H1 (cell line): ENCODE data around the gene ITGA5. TPM values are rescaled to one million over a fixed set of nuclear protein-coding genes. Genes with fewer than 3 reads are reported as not detected.

ENCODE experiments used
- CTCF ChIA-PET: fragments of 300-600 bp; sonication (Branson Sonifier 250); formaldehyde crosslinking; loops from one replicate; lab custom pipeline; 2021; ENCODE audit not compliant: partially characterized antibody; lab: Charles Lee
- POLR2A ChIA-PET: fragments of 300-600 bp; sonication (Branson Sonifier 250); formaldehyde crosslinking; loops from one replicate; lab custom pipeline; 2021; ENCODE audit warnings: inconsistent platforms; ENCODE audit not compliant: partially characterized antibody; lab: Charles Lee
- DNase-seq, 2 experiments: peaks; one replicate each; pipeline versions ENCODE4 v3.0.0 to v3.0.0-alpha.2; 2010 to 2022; ENCODE audit warnings: low spot score in 2 of 2, low read depth in 1 of 2, mixed read lengths in 1 of 2
- FAIRE-seq: peaks from 2 replicates; lab custom pipeline; 2011; peaks lifted over from hg19 to GRCh38; lab: Jason Lieb, UNC
- H2AFZ ChIP-seq: 2 replicates; pipeline ENCODE4 v1.8.1; 2012; ENCODE audit warnings: low read length, inconsistent platforms
- H2AK5ac ChIP-seq: 2 replicates; pipeline ENCODE4 v1.6.1; 2013; ENCODE audit warnings: low read depth, low read length
- H2BK120ac ChIP-seq: replicated peaks from 2 replicates; pipeline ENCODE3; 2013; ENCODE audit warnings: low read depth, low read length, inconsistent platforms
- H2BK12ac ChIP-seq: 2 replicates; pipeline ENCODE4 v1.6.1; 2013; ENCODE audit warnings: low read depth, low read length
- H2BK15ac ChIP-seq: 2 replicates; pipeline ENCODE4 v1.6.1; 2013; ENCODE audit warnings: low read length
- H2BK20ac ChIP-seq: 2 replicates; pipeline ENCODE4 v1.6.1; 2013; ENCODE audit warnings: low read length
- H2BK5ac ChIP-seq: 2 replicates; pipeline ENCODE4 v1.6.1; 2013; ENCODE audit warnings: low read depth, low read length
- H3K14ac ChIP-seq: 2 replicates; pipeline ENCODE4 v1.6.1; 2013; ENCODE audit warnings: inconsistent platforms; ENCODE audit not compliant: insufficient read length
- H3K18ac ChIP-seq: 2 replicates; pipeline ENCODE4 v1.6.1; 2013; ENCODE audit warnings: low read length; ENCODE audit errors: extremely low read depth
- H3K23ac ChIP-seq: 2 replicates; pipeline ENCODE4 v1.6.1; 2013; ENCODE audit warnings: inconsistent platforms; ENCODE audit not compliant: insufficient read length
- H3K23me2 ChIP-seq: 2 replicates; pipeline ENCODE4 v1.6.1; 2013; ENCODE audit warnings: low read depth, low read length
- H3K27ac ChIP-seq: 2 replicates; pipeline ENCODE4 v1.6.1; 2011; ENCODE audit warnings: low read depth, low read length, inconsistent platforms
- H3K27me3 ChIP-seq, 4 experiments: replicated peaks in 1 of 4; 1 replicate in 1 of 4; 2 replicates in 3 of 4; pipeline versions ENCODE4 v1.6.1 to v1.8.1; 2011 to 2013; ENCODE audit warnings: low read length in 3 of 4, mild to moderate bottlenecking in 3 of 4, inconsistent platforms in 2 of 4, mixed read lengths in 2 of 4, moderate library complexity in 1 of 4; ENCODE audit not compliant: control insufficient read depth in 3 of 4, insufficient read depth in 3 of 4; ENCODE audit errors: extremely low read depth in 1 of 4
- H3K36me3 ChIP-seq, 4 experiments: 2 replicates each; pipeline versions ENCODE4 v1.6.1 to v1.8.1; 2011 to 2013; ENCODE audit warnings: mild to moderate bottlenecking in 4 of 4, low read length in 3 of 4, moderate library complexity in 2 of 4, control low read depth in 1 of 4, inconsistent platforms in 1 of 4; ENCODE audit not compliant: insufficient read depth in 4 of 4, control insufficient read depth in 2 of 4
- H3K4ac ChIP-seq: replicated peaks from 2 replicates; pipeline ENCODE3; 2013; ENCODE audit warnings: low read length, low read depth, mixed read lengths, inconsistent platforms; ENCODE audit not compliant: insufficient read length
- H3K4me1 ChIP-seq, 4 experiments: replicated peaks in 1 of 4; 1 replicate in 1 of 4; 2 replicates in 3 of 4; pipeline versions ENCODE4 v1.6.1 to v1.8.1; 2011 to 2013; ENCODE audit warnings: low read length in 3 of 4, inconsistent platforms in 2 of 4, mixed read lengths in 1 of 4; ENCODE audit not compliant: insufficient read depth in 4 of 4, control insufficient read depth in 3 of 4
- H3K4me2 ChIP-seq, 2 experiments: 2 replicates each; pipeline versions ENCODE4 v1.6.1 to v1.8.1; 2011 to 2013; ENCODE audit warnings: low read depth in 2 of 2, low read length in 2 of 2, control low read depth in 1 of 2, inconsistent platforms in 1 of 2, mild to moderate bottlenecking in 1 of 2; ENCODE audit not compliant: insufficient read depth in 1 of 2
- H3K4me3 ChIP-seq, 4 experiments: fragments of 200-600, 300-600 bp in 1 of 4; sonication (generic), shearing (Covaris generic), sonication (Bioruptor Twin) in 1 of 4; 2 replicates each; pipeline versions ENCODE4 v1.5.1 to v1.8.1; 2011 to 2016; ENCODE audit warnings: low read length in 4 of 4, low read depth in 3 of 4, control low read depth in 2 of 4, inconsistent platforms in 2 of 4, mild to moderate bottlenecking in 2 of 4, mixed read lengths in 1 of 4, moderate library complexity in 1 of 4; ENCODE audit not compliant: insufficient read depth in 2 of 4; ENCODE audit errors: extremely low read depth in 1 of 4
- H3K56ac ChIP-seq: replicated peaks from 2 replicates; pipeline ENCODE3; 2013; ENCODE audit warnings: low read depth, mild to moderate bottlenecking, mixed read lengths, low read length, inconsistent platforms; ENCODE audit not compliant: insufficient read length
- H3K79me1 ChIP-seq: 2 replicates; pipeline ENCODE4 v1.6.1; 2013; ENCODE audit warnings: low read depth, low read length, control low read depth
- H3K79me2 ChIP-seq, 2 experiments: 2 replicates each; pipeline versions ENCODE4 v1.6.1 to v1.8.1; 2012 to 2013; ENCODE audit warnings: low read length in 2 of 2, mild to moderate bottlenecking in 2 of 2, inconsistent platforms in 1 of 2; ENCODE audit not compliant: insufficient read depth in 2 of 2, control insufficient read depth in 1 of 2
- H3K9ac ChIP-seq, 4 experiments: replicated peaks in 1 of 4; 1 replicate in 1 of 4; 2 replicates in 3 of 4; pipeline versions ENCODE4 v1.6.1 to v1.8.1; 2011 to 2013; ENCODE audit warnings: low read depth in 3 of 4, low read length in 3 of 4, control low read depth in 2 of 4, mild to moderate bottlenecking in 2 of 4, moderate library complexity in 2 of 4, inconsistent platforms in 1 of 4; ENCODE audit errors: extremely low read depth in 1 of 4
- H3K9me3 ChIP-seq, 2 experiments: 2 replicates each; pipeline versions ENCODE4 v1.6.1 to v1.8.1; 2012 to 2013; ENCODE audit warnings: mild to moderate bottlenecking in 2 of 2, moderate library complexity in 2 of 2, control low read depth in 1 of 2, inconsistent platforms in 1 of 2, low read depth in 1 of 2, low read length in 1 of 2, mixed read lengths in 1 of 2; ENCODE audit not compliant: insufficient read depth in 2 of 2
- H4K20me1 ChIP-seq, 2 experiments: replicated peaks in 1 of 2; 2 replicates each; pipeline versions ENCODE3 to v1.8.1; 2011 to 2013; ENCODE audit warnings: inconsistent platforms in 2 of 2, low read length in 2 of 2, mild to moderate bottlenecking in 1 of 2; ENCODE audit not compliant: insufficient read depth in 2 of 2, control insufficient read depth in 1 of 2
- H4K5ac ChIP-seq: 2 replicates; pipeline ENCODE4 v1.6.1; 2013; ENCODE audit warnings: low read length, low read depth, mixed read lengths, inconsistent platforms; ENCODE audit not compliant: insufficient read length
- H4K8ac ChIP-seq: 2 replicates; pipeline ENCODE4 v1.8.0; 2013; ENCODE audit warnings: mild to moderate bottlenecking, moderate library complexity, low read length, inconsistent platforms; ENCODE audit not compliant: insufficient read depth; ENCODE audit errors: extremely low read depth
- H4K91ac ChIP-seq: replicated peaks from 2 replicates; pipeline ENCODE3; 2013; ENCODE audit warnings: low read length, mixed read lengths, inconsistent platforms; ENCODE audit not compliant: insufficient read length
- CBX5 ChIP-seq: fragments of 300-800, 300-1000 bp; sonication (generic); IDR thresholded peaks from 2 replicates; pipeline ENCODE4 v1.7.1; 2016; ENCODE audit warnings: antibody characterized with exemption, low read length, low read depth
- GTF2F1 ChIP-seq: IDR thresholded peaks from 2 replicates; pipeline ENCODE4 v1.6.1; 2012; ENCODE audit warnings: low read depth, low read length, improper control_type of control experiment, borderline replicate concordance
- JUND ChIP-seq: IDR thresholded peaks from 2 replicates; pipeline ENCODE4 v1.6.1; 2011; ENCODE audit warnings: mild to moderate bottlenecking, improper control_type of control experiment, low read length
- PHF8 ChIP-seq: fragments of 200-600 bp; sonication (generic); conservative IDR thresholded peaks from 2 replicates; pipeline ENCODE4 v1.7.1; 2012; ENCODE audit warnings: low read depth, mild to moderate bottlenecking, inconsistent platforms, low read length, moderate library complexity
- POLR2A ChIP-seq, 2 experiments: IDR thresholded peaks; 1 replicate in 1 of 2; 2 replicates in 1 of 2; pipeline ENCODE4 v1.6.1; 2011; ENCODE audit warnings: low read depth in 2 of 2, low read length in 2 of 2, mild to moderate bottlenecking in 2 of 2; ENCODE audit errors: control extremely low read depth in 1 of 2
- POLR2AphosphoS5 ChIP-seq: IDR thresholded peaks from 2 replicates; pipeline ENCODE4 v1.6.1; 2011; ENCODE audit warnings: low read depth, low read length
- SIN3A ChIP-seq, 2 experiments: IDR thresholded peaks in 1 of 2; conservative IDR thresholded peaks in 1 of 2; 2 replicates each; pipeline ENCODE4 v1.6.1; 2011 to 2012; ENCODE audit warnings: low read length in 2 of 2, improper control_type of control experiment in 1 of 2, low read depth in 1 of 2, mild to moderate bottlenecking in 1 of 2
- SP1 ChIP-seq: IDR thresholded peaks from 2 replicates; pipeline ENCODE4 v1.6.1; 2011; ENCODE audit warnings: low read depth, low read length
- SRF ChIP-seq: IDR thresholded peaks from 2 replicates; pipeline ENCODE4 v1.6.1; 2011; ENCODE audit warnings: mild to moderate bottlenecking, low read depth, low read length, moderate library complexity
- TEAD4 ChIP-seq: IDR thresholded peaks from 2 replicates; pipeline ENCODE4 v1.6.1; 2012; ENCODE audit warnings: low read depth, low read length, inconsistent platforms, mixed read lengths
- WGBS, 2 experiments: shearing (Covaris generic) in 1 of 2; methylation state at CpG; one replicate each; pipeline versions ENCODE4 v1.1.6 to v1.1.7; 2013 to 2015; ENCODE audit warnings: low lambda C conversion rate in 2 of 2, mixed read lengths in 2 of 2, inconsistent platforms in 1 of 2, low coverage in 1 of 2, missing lambda C conversion rate in 1 of 2; ENCODE audit not compliant: insufficient replicate concordance in 2 of 2, insufficient coverage in 1 of 2, insufficient read length in 1 of 2; ENCODE audit errors: extremely low coverage in 1 of 2, missing lambda C conversion rate in 1 of 2; 5-methylcytosine and 5-hydroxymethylcytosine counted together
- polyA plus RNA-seq, 7 experiments: library from polyadenylated mRNA; depleted of rRNA in 3 of 7; stranded (reverse) in 5 of 7; unstranded in 2 of 7; fragments of >200 nt in 5 of 7; fragments of 200-250 nt in 2 of 7; gene quantifications; 1 replicate in 5 of 7; 2 replicates in 1 of 7; 4 replicates in 1 of 7; pipeline versions ENCODE4 v1.2.1 to v1.2.3, GENCODE V29; 2011 to 2013; ENCODE audit warnings: missing spikeins in 2 of 7, mixed read lengths in 2 of 7
- total RNA-seq: library from RNA; stranded (reverse); fragmentation: NEBNext Ultra II Directional; extraction: Animal tissue kit (Norgen Biotek cat#: 25700); gene quantifications from 2 replicates; pipeline ENCODE4 v1.2.1, GENCODE V29; 2021
- TF ChIP-seq, protein P1 (sequence below): IDR thresholded peaks from 2 replicates; pipeline ENCODE4 v1.6.1; 2012; ENCODE audit warnings: inconsistent platforms

ITGA5 gene
- total and polyA plus RNA-seq, 2 of the 8 experiments (the other 6 are each of a cell fraction or from before 2014, with no cell fraction given) = 11.6 to 19.4 TPM

DNA sequence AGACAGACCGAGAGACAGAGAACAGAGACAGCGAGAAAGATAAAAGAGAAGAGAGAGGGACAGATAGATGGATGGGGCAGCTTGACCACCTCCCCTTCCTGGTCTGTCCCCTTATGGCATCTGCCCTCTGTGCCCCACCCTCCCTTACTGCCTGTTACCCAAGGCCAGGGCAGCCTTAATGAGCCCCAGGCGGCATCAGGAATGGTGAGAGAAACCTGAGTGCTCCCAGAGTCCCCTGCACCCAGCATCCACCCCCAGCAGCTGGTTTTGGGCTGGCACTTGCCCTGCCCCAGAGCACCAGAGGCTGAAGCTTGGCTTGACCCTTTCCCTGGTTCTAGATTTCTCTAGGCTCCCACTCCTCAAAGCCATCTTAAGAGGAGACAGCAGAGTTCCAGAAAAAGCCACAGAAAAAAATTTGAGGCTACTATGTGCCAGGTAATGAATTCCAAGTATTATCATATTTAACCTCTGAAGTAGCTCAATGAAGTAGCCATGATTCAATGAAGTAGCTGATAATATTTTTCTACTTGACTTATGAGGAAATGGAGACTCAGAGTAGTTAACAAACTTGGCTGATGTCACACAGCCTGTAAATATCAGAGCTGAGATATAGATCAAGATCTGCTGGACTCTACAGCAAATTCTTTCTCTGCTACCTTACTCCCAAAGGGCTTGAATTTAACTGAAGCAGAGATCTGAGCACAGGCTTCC, 32.5 kb downstream of the ITGA5 start:
- H3K79me1 ChIP-seq = 0 out of 2 replicates have a peak, but pooled peaks cover 3% of the 10 kb centered on the region
- H3K4me1 ChIP-seq = peaks cover 48 to 58% (median 51%) of the 10 kb centered on the region in 4 experiments
- no peak overlapping the region for H3K23ac ChIP-seq
- no peaks in the 10 kb centered on the region for H3K27me3 ChIP-seq
- no peak overlapping the region for H3K14ac ChIP-seq
- H2BK120ac ChIP-seq = peak overlapping the region; percentile 17
- H3K23me2 ChIP-seq = peaks cover 14% of the 10 kb centered on the region
- no peak overlapping the region for H3K56ac ChIP-seq
- no peak overlapping the region for H4K8ac ChIP-seq
- H2BK15ac ChIP-seq = no peak overlapping the region
- FAIRE-seq (no peak), DNase-seq (no peak)
- peak overlapping the region; percentile 85 for H2AK5ac ChIP-seq
- H2BK5ac ChIP-seq = 0 out of 2 replicates have a peak overlapping the region, but pooled peaks have one; percentile 27
- no peaks in the 10 kb centered on the region for H3K79me2 ChIP-seq
- 80% methylated on average over 3 of the region's 3 CpGs; no CpG with 5 or more reads in 1 of the 2 experiments for WGBS, 2 experiments
- ChIA-PET POLR2A (interaction anchor here (0.9 to 1.5 kb wide), 6 partner anchors 9 to 128 kb away, joined by 3 to 16 read pairs (median 4); partner anchors contain the start of genes CBX5 and HNRNPA1), CTCF (interaction anchor here (0.7 to 10.5 kb wide), 17 partner anchors 8 to 363 kb away, joined by 3 to 168 read pairs (median 5); partner anchors contain the start of gene COPZ1)
- no peak overlapping the region for H2AFZ ChIP-seq
- H3K4ac ChIP-seq = no peak overlapping the region
- H2BK12ac ChIP-seq = peak overlapping the region; percentile 94; the same call in 1 of the 2 replicates
- peak overlapping the region; percentile 72 to 76; a peak in 3 of 4 replicates for H3K4me2 ChIP-seq
- H4K20me1 ChIP-seq = peaks cover 0 to 4% of the 10 kb centered on the region in 2 experiments
- peak overlapping the region; percentile 95 for H2BK20ac ChIP-seq
- H4K91ac ChIP-seq = peak overlapping the region; percentile 37
- H3K9ac ChIP-seq = no peak overlapping the region
- H3K36me3 ChIP-seq = peaks cover 0 to 4% (median 2%) of the 10 kb centered on the region in 4 experiments; a peak in 2 of 8 replicates
- H3K4me3 ChIP-seq = 0 out of 8 replicates have a peak overlapping the region, but pooled peaks of 1 of the 4 experiments have one; percentile 13
- peak overlapping the region; percentile 93; the same call in 1 of the 2 replicates for H3K18ac ChIP-seq
- no peak overlapping the region for H4K5ac ChIP-seq
- peak overlapping the region; percentile 12; the same call in 1 of the 2 replicates for H3K27ac ChIP-seq
- H3K9me3 ChIP-seq = no peaks in the 10 kb centered on the region
- TF ChIP-seq SP1 = no peak
- TF ChIP-seq GTF2F1 = no peak
- no peak for TF ChIP-seq SIN3A (conservative IDR thresholded peaks at IDR 0.05 in 1 of 2, IDR thresholded peaks at IDR 0.05 in 1 of 2; ENCODE audit: low read depth in 1 of 2, low read length in 2 of 2)
- TF ChIP-seq POLR2AphosphoS5 = no peak
- TF ChIP-seq POLR2A (IDR thresholded peaks at IDR 0.05; ENCODE audit: control extremely low read depth in 1 of 2, low read depth in 2 of 2, low read length in 2 of 2) = no peak
- no peak for TF ChIP-seq JUND
- TF ChIP-seq PHF8 = no peak
- TF ChIP-seq, protein P1, sequence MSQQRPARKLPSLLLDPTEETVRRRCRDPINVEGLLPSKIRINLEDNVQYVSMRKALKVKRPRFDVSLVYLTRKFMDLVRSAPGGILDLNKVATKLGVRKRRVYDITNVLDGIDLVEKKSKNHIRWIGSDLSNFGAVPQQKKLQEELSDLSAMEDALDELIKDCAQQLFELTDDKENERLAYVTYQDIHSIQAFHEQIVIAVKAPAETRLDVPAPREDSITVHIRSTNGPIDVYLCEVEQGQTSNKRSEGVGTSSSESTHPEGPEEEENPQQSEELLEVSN = no peak
- TF ChIP-seq SRF = no peak
- TF ChIP-seq CBX5 = no peak
- TF ChIP-seq TEAD4 = no peak
